Measurements from ENCODE around the gene GPHA2. TPM values are rescaled to one million over a fixed set of nuclear protein-coding genes. Genes with fewer than 3 reads are reported as not detected.

The GPHA2 gene
- total and polyA plus RNA-seq, 2 of the 13 experiments (the other 11 are each of a cell fraction or from before 2014, with no cell fraction given) = 13.0 to 19.1 TPM

DNA sequence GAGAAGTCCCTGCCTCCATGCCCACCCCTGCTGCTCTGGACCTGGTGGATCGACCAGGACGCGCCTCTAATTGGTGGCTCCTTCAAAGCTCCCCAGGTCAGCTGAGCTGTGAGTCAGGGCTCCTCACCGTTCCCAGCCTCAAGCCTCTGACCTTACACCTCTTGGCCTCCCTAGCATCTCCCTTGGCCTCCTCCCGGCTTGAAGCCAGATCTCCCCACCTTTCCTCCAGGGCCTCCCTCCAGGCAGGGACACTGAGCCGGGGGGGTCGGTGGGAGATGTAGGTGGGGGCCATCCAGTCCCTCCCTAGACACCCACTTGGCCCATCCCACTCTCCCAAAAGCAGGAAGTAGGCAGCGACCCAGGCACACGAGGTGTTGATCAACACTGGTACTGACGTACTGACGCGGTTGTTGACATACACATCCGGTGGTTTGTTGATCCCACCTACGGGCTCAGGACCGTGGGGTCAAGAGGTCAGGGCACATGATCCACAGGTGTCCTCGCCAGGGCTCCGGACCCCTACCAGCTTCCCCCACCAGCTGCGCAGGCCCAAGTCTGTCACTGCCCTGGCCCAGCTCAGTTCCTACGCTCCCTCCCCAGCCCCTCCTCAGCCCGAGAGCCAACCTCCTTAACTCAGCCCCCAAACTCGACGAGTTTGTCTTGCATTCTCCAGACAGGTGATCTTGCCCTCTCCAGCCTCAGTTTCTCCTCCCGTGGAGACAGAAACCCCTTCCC lies 19.5 kb downstream of the GPHA2 start (continued):
- TF ChIP-seq ZNF337 (CRISPR knock-in tag; IDR thresholded peaks at IDR 0.05; ENCODE audit: borderline replicate concordance, low read depth) (no peak), ESRRA (CRISPR knock-in tag; IDR thresholded peaks at IDR 0.05; ENCODE audit: low read depth) (no peak), NBN (conservative IDR thresholded peaks at IDR 0.05) (no peak), AGO1 (IDR thresholded peaks at IDR 0.05; ENCODE audit: low read depth, low read length, poor library complexity, severe bottlenecking) (no peak), MAFK (conservative IDR thresholded peaks at IDR 0.05 in 1 of 2, IDR thresholded peaks at IDR 0.05 in 1 of 2; ENCODE audit: low read length in 2 of 2) (no peak), CBFB (CRISPR knock-in tag; IDR thresholded peaks at IDR 0.05) (no peak), PLRG1 (conservative IDR thresholded peaks at IDR 0.05) (no peak), FOSL2 (CRISPR knock-in tag; IDR thresholded peaks at IDR 0.05) (peak; percentile 56), KDM6A (CRISPR knock-in tag; IDR thresholded peaks at IDR 0.05; ENCODE audit: low read depth) (no peak), ETV5 (CRISPR knock-in tag; IDR thresholded peaks at IDR 0.05; ENCODE audit: borderline replicate concordance) (peak; percentile 93), ZNF792 (CRISPR knock-in tag; IDR thresholded peaks at IDR 0.05) (no peak), ZNF331 (CRISPR knock-in tag; IDR thresholded peaks at IDR 0.05) (no peak), DMAP1 (CRISPR knock-in tag; IDR thresholded peaks at IDR 0.05) (0 out of 2 replicates have a peak, but pooled peaks have one; percentile 33), PAF1 (CRISPR knock-in tag; IDR thresholded peaks at IDR 0.05) (no peak), PHF5A (CRISPR knock-in tag; IDR thresholded peaks at IDR 0.05; ENCODE audit: low read depth, unreplicated experiment) (no peak), ZNF891 (CRISPR knock-in tag; IDR thresholded peaks at IDR 0.05) (no peak), NAIF1 (CRISPR knock-in tag; IDR thresholded peaks at IDR 0.05; ENCODE audit: borderline replicate concordance) (no peak), ZNF430 (CRISPR knock-in tag; IDR thresholded peaks at IDR 0.05) (no peak)
- TF ChIP-seq, protein P1, sequence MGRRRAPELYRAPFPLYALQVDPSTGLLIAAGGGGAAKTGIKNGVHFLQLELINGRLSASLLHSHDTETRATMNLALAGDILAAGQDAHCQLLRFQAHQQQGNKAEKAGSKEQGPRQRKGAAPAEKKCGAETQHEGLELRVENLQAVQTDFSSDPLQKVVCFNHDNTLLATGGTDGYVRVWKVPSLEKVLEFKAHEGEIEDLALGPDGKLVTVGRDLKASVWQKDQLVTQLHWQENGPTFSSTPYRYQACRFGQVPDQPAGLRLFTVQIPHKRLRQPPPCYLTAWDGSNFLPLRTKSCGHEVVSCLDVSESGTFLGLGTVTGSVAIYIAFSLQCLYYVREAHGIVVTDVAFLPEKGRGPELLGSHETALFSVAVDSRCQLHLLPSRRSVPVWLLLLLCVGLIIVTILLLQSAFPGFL (CRISPR knock-in tag; IDR thresholded peaks at IDR 0.05) = no peak
- TF ChIP-seq, protein P2, sequence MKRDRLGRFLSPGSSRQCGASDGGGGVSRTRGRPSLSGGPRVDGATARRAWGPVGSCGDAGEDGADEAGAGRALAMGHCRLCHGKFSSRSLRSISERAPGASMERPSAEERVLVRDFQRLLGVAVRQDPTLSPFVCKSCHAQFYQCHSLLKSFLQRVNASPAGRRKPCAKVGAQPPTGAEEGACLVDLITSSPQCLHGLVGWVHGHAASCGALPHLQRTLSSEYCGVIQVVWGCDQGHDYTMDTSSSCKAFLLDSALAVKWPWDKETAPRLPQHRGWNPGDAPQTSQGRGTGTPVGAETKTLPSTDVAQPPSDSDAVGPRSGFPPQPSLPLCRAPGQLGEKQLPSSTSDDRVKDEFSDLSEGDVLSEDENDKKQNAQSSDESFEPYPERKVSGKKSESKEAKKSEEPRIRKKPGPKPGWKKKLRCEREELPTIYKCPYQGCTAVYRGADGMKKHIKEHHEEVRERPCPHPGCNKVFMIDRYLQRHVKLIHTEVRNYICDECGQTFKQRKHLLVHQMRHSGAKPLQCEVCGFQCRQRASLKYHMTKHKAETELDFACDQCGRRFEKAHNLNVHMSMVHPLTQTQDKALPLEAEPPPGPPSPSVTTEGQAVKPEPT (CRISPR knock-in tag; IDR thresholded peaks at IDR 0.05; ENCODE audit: low read depth) = no peak

Data from HepG2 (cell line).